H54 (cell line): Measurements from ENCODE around the gene ZNF664.

Experiments
- DNase-seq: peaks from one replicate; pipeline ENCODE4 v3.0.0; 2011; ENCODE audit warnings: low spot score, mixed read lengths; ENCODE audit not compliant: insufficient read length
- FAIRE-seq: peaks from 3 replicates; lab custom pipeline; 2011; peaks lifted over from hg19 to GRCh38; lab: Jason Lieb, UNC
- POLR2A ChIP-seq: IDR thresholded peaks from 2 replicates; pipeline ENCODE4 v1.6.1; 2011; ENCODE audit warnings: low read depth, mild to moderate bottlenecking, low read length

The ZNF664 gene

DNA sequence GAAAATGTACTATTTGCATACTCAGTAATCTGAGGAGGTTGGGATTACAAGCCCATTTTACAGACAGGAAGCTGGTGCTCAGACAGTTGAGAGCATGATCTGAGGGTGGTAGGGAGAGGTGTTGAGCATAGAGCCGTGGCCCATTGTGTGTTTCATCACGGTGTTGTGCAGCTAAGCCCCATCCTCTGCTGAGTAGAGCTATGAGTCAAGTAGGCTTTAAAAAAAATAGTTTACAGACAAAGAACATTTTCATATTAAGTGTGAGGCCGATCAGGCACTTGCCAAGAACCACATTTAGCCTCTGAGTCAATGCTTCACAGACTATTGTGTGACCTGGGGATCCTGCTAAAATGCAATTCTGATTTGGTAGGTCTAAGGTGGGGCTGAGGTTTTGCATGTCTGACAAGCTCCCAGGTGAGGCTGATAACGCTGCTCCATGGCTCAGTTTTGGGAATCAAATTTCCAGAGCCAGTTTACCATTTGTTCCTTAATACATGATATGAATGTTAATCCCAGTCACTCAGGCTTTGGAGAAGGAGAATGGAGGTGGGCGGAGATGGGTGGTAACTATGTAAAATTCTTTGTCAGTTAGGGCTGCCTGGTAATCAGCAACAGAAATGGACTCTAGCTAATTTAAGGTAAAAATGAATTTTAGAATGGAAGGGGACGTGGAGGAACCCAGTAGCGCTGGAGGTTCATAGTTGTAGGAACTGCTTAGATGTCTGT is 22.2 kb downstream of the ZNF664 start:
- DNase-seq (no peak), FAIRE-seq (peak; percentile 38)
- TF ChIP-seq POLR2A, result no peak

GRCh38 chr12:123996581-123996980 is 23.6 kb downstream of the ZNF664 start:
- FAIRE-seq, result no peak
- DNase-seq, result no peak
- TF ChIP-seq POLR2A, result no peak

- no peak for DNase-seq
- TF ChIP-seq POLR2A, result no peak
- FAIRE-seq, result no peak
Observed at GRCh38 chr12:123997033-123997822, 24.2 kb downstream of the ZNF664 start.

DNA sequence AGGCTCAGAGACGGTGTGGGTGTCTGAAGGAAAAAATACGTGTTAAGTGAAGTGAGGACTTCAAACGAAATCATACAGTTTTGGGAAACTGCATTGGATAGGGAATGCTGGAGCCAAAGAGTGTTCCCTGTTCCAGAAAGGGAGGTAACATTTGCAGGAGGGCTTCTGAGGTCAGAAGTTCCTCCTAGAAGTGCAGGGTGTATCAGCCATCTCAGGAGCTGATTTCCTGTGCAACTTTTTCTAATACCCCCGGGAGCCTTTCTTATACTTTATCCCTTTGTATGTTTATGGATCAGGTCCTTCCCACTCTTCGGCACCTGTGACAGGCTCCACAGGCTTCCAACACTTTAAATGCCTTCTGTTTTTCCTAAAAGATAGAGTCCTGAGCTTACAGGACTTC is 24.9 kb downstream of the ZNF664 start:
- FAIRE-seq, result no peak
- no peak for DNase-seq
- no peak for TF ChIP-seq POLR2A

DNA sequence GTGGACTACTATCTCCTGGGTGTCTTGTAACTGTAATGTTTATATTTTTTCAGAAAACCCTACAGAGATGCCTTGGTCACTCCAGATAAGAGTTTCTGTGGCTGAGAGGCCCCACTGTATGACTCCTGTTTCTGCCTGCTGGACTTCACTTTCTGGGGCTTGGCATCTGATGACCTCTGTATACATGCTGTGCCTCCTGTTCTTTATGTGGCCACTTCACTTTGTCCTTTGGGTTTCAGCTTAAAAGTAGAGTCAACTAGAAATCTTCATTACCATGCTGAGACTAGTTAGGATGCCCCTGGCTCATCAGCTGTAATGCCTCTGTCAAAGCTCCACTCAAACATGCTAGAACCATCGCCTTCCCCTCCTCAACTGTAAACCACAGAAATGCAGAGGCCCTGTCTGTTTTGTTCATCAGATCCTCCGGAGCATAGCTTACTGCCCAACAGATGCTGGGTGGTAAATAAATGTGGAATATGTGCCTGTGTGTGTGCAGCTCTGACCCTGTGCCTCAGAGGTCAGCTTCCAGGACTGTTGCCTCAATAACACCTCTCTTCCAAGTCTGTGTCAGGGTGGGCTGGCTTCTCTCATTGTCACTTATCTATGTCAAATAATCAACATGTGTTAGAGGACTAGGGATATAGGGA is 25.5 kb downstream of the ZNF664 start:
- DNase-seq (no peak), FAIRE-seq (no peak)
- no peak for TF ChIP-seq POLR2A

- DNase-seq, result no peak
- FAIRE-seq, result no peak
- TF ChIP-seq POLR2A, result no peak
Observed at GRCh38 chr12:123998991-123999359, 26.0 kb downstream of the ZNF664 start.

- TF ChIP-seq POLR2A, result no peak
- no peak for DNase-seq
- no peak for FAIRE-seq
Observed at GRCh38 chr12:124000111-124000510, 27.1 kb downstream of the ZNF664 start.

DNA sequence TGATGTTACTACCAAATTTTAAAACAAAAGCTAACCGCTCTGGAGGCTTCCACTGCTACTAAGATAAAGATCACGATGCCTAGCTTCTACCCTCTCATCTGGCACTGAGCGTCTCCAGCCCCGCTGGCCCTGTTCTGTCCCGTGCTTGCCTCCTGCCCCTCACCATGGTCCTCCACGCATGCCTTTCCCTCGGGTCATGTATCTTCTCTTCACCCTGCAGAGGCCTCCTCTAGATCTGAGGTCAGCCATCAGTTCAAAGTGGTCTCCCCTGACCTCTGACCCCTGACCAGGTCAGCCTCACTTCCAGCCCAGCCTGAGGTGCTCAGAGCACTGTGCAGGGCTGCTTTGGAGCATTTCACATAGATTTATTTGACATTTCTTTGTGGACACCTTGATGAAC is 28.3 kb downstream of the ZNF664 start:
- FAIRE-seq, result no peak
- no peak for TF ChIP-seq POLR2A
- DNase-seq, result no peak

DNA sequence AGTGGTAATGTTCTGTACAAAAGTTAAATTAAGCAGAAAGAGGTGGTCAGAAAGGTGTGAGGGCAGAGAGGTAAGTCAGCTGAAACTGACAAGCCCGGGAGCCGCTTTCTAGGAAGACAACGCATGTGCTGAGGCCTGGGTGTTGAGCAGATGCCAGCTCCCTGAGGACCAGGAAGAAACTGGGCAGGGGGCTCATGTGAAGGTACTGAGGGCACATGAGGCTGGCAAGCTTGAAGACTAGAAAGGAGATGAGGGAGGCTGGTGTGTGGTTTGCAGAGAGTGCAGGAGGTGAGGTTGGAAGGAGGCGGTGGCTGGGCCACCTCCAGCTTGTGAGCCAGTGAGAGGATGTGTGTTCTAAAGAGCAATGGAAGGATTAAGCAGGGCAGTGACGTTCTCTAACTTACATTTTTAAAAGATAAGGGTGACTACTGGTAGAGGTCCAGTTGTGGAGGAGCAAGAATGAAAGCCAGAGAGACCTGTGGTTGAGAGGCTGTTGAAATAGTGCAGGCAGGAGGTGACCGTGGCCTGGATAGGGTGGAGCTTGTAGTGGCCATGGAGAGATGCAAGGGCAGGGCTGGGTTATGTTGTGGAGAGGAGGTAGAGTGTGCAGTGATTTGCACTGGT is 29.1 kb downstream of the ZNF664 start:
- no peak for DNase-seq
- no peak for TF ChIP-seq POLR2A
- no peak for FAIRE-seq

DNA sequence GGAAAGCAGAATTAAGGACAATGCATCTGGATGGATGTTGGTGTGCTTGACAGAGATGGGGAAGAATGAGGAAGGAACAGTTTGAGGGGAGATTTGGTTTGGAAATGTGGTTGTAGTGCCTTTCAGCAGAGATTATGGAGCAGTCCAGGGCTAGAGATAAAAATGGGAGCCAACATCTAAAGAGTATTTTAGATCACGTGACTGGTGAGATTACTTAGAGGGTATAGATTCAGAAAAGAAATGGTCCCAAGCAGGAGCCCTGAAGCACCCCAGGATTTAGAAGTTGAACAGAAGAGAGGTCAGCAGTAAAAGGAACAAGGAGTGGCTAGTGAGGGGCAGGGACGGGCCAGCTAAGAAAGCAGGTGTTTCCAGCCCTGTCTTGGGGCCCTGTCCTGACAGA is 29.6 kb downstream of the ZNF664 start:
- TF ChIP-seq POLR2A, result no peak
- DNase-seq (no peak), FAIRE-seq (no peak)

GRCh38 chr12:124004233-124004875 is 31.3 kb downstream of the ZNF664 start:
- no peak for TF ChIP-seq POLR2A
- DNase-seq, result no peak
- FAIRE-seq, result no peak

GRCh38 chr12:124006085-124006845 is 33.2 kb downstream of the ZNF664 start:
- DNase-seq, result no peak
- FAIRE-seq, result no peak
- no peak for TF ChIP-seq POLR2A
